HG03457 (cell line): ENCODE results near the gene ARHGAP44.

Source experiments
- ATAC-seq: cut with Tn5 transposase; IDR thresholded peaks from one replicate; pipeline ENCODE4 v1.9.1; 2021; ENCODE audit warnings: moderate number of reproducible peaks; ENCODE audit not compliant: unreplicated experiment

Gene ARHGAP44

GRCh38 chr17:13017655-13018459 lies 228.6 kb downstream of the ARHGAP44 start, which contains the start of gene ELAC2:
ELAC2 (minus strand) TSS chr17:13018027; CDS start chr17:13017947, 80 bp downstream.
- ATAC-seq: peak; percentile 98

GRCh38 chr17:13024016-13024415 lies 234.7 kb downstream of the ARHGAP44 start:
- ATAC-seq: no peak

GRCh38 chr17:13024526-13025257 lies 235.4 kb downstream of the ARHGAP44 start:
- peak; percentile 60 for ATAC-seq

- no peak for ATAC-seq
These were observed 235.9 kb downstream of the ARHGAP44 start for GRCh38 chr17:13025258-13025627.

GRCh38 chr17:13025687-13026086 lies 236.4 kb downstream of the ARHGAP44 start:
- ATAC-seq: no peak

- no peak for ATAC-seq
These were observed 237.9 kb downstream of the ARHGAP44 start for GRCh38 chr17:13027246-13027645.

- ATAC-seq: no peak
These were observed 240.0 kb downstream of the ARHGAP44 start for GRCh38 chr17:13029340-13029739.

- no peak for ATAC-seq
These were observed 240.8 kb downstream of the ARHGAP44 start for GRCh38 chr17:13030056-13030455.

- ATAC-seq: no peak
These were observed 241.4 kb downstream of the ARHGAP44 start for GRCh38 chr17:13030459-13031300.

GRCh38 chr17:13031718-13032350 lies 242.5 kb downstream of the ARHGAP44 start:
- peak; percentile 60 for ATAC-seq

GRCh38 chr17:13035420-13035819 lies 246.1 kb downstream of the ARHGAP44 start:
- no peak for ATAC-seq

- ATAC-seq: no peak
These were observed 247.5 kb downstream of the ARHGAP44 start for GRCh38 chr17:13036751-13037150.

- ATAC-seq: no peak
These were observed 249.8 kb downstream of the ARHGAP44 start for GRCh38 chr17:13038931-13039665.
